HG03039 (cell line): ENCODE data around the gene POLG2.
"Not testable (repeated sequence)": the region's sequence is repeated elsewhere in the genome, so short reads cannot be mapped to it uniquely, and the experiment has no call there.

Experiments
- ATAC-seq: cut with Tn5 transposase; IDR thresholded peaks from one replicate; pipeline ENCODE4 v1.9.1; 2021; ENCODE audit warnings: mild to moderate bottlenecking, moderate library complexity; ENCODE audit not compliant: unreplicated experiment

Gene POLG2

GRCh38 chr17:64491034-64491860, 5.6 kb downstream of the POLG2 start:
- no peak for ATAC-seq

GRCh38 chr17:64488301-64488700, 8.6 kb downstream of the POLG2 start:
- ATAC-seq: no peak

GRCh38 chr17:64484380-64484779, 12.5 kb downstream of the POLG2 start:
- no peak for ATAC-seq

- ATAC-seq: no peak
Observed at GRCh38 chr17:64480951-64481350, 15.9 kb downstream of the POLG2 start.

GRCh38 chr17:64477849-64478248, 19.0 kb downstream of the POLG2 start:
- ATAC-seq: no peak

GRCh38 chr17:64472564-64472963, 24.3 kb downstream of the POLG2 start:
- no peak for ATAC-seq

GRCh38 chr17:64471440-64471839, 25.4 kb downstream of the POLG2 start:
- ATAC-seq: no peak

GRCh38 chr17:64470625-64471024, 26.2 kb downstream of the POLG2 start:
- no peak for ATAC-seq

- ATAC-seq: not testable (repeated sequence)
Observed at GRCh38 chr17:64466834-64467233, 30.0 kb downstream of the POLG2 start.

- no peak for ATAC-seq
Observed at GRCh38 chr17:64466019-64466735, 30.7 kb downstream of the POLG2 start.

GRCh38 chr17:64461788-64462187, 35.1 kb downstream of the POLG2 start:
- no peak for ATAC-seq

GRCh38 chr17:64460955-64461354, 35.9 kb downstream of the POLG2 start:
- no peak for ATAC-seq

GRCh38 chr17:64459818-64460217, 37.0 kb downstream of the POLG2 start:
- ATAC-seq: not testable (repeated sequence)

- no peak for ATAC-seq
Observed at GRCh38 chr17:64459284-64459747, 37.5 kb downstream of the POLG2 start.

GRCh38 chr17:64458756-64459155, 38.1 kb downstream of the POLG2 start:
- ATAC-seq: no peak

- ATAC-seq: no peak
Observed at GRCh38 chr17:64457156-64457555, 39.7 kb downstream of the POLG2 start.

- ATAC-seq: no peak
Observed at GRCh38 chr17:64455993-64456885, 40.6 kb downstream of the POLG2 start.

GRCh38 chr17:64449545-64449944, 47.3 kb downstream of the POLG2 start:
- ATAC-seq: no peak

- no peak for ATAC-seq
Observed at GRCh38 chr17:64448665-64449512, 48.0 kb downstream of the POLG2 start, which contains the start of gene MILR1. Gene MILR1 (plus strand): TSS chr17:64449115. CDS start chr17:64449169, 54 bp downstream.

- ATAC-seq: no peak
Observed at GRCh38 chr17:64447526-64447925, 49.3 kb downstream of the POLG2 start.
